Esophagus muscularis mucosa (tissue), 4 donors: ENCODE data around the gene AP1G1.
"Not testable (repeated sequence)": the region's sequence is repeated elsewhere in the genome, so short reads cannot be mapped to it uniquely, and the experiment has no call there.

Source experiments
- EP300 ChIP-seq: sonication (generic); formaldehyde crosslinking; IDR thresholded peaks from one replicate; pipeline ENCODE4 v1.6.1; 2017; ENCODE audit warnings: antibody characterized with exemption
- POLR2A ChIP-seq: fragments of 450-650 bp; IDR thresholded peaks from one replicate; pipeline ENCODE4 v1.6.1; 2017; ENCODE audit warnings: antibody characterized with exemption, moderate library complexity, mild to moderate bottlenecking, low read depth
- POLR2AphosphoS5 ChIP-seq, 2 donors: sonication (generic); formaldehyde crosslinking; IDR thresholded peaks; one replicate each; pipeline ENCODE4 v1.6.1; 2017; ENCODE audit warnings: antibody characterized with exemption in 2 of 2
- TF ChIP-seq, protein P1 (sequence below), 3 experiments: fragments of 200-600 bp in 2 of 3; fragments of 450-650 bp in 1 of 3; sonication (generic) in 2 of 3; IDR thresholded peaks; one replicate each; pipeline ENCODE4 v1.5.1; 2017 to 2019; ENCODE audit warnings: antibody characterized with exemption in 3 of 3, mild to moderate bottlenecking in 2 of 3, moderate library complexity in 1 of 3

DNA sequence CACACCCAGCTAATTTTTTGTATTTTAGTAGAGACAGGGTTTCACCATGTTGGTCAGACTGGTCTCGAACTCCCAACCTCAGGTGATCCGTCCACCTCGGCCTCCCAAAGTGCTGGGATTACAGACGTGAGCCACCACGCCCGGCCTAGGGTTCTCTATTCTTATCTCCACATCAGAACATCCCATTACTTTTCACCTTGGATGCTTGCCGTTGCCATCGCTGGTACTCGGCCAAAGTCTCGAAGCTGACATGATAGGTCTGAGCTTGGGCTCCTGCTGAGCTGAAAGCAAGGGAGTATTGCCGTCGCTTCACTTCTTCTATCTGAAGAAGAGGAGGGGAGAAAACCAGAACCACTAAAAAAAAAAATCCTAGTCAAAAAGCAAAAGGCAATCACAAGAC lies 124.4 kb downstream of the AP1G1 start:
- TF ChIP-seq, protein P1, sequence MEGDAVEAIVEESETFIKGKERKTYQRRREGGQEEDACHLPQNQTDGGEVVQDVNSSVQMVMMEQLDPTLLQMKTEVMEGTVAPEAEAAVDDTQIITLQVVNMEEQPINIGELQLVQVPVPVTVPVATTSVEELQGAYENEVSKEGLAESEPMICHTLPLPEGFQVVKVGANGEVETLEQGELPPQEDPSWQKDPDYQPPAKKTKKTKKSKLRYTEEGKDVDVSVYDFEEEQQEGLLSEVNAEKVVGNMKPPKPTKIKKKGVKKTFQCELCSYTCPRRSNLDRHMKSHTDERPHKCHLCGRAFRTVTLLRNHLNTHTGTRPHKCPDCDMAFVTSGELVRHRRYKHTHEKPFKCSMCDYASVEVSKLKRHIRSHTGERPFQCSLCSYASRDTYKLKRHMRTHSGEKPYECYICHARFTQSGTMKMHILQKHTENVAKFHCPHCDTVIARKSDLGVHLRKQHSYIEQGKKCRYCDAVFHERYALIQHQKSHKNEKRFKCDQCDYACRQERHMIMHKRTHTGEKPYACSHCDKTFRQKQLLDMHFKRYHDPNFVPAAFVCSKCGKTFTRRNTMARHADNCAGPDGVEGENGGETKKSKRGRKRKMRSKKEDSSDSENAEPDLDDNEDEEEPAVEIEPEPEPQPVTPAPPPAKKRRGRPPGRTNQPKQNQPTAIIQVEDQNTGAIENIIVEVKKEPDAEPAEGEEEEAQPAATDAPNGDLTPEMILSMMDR (IDR thresholded peaks at IDR 0.05), result not testable (repeated sequence)
- TF ChIP-seq POLR2A; EP300; POLR2AphosphoS5 (IDR thresholded peaks at IDR 0.05): not testable (repeated sequence)
